GM12878 (cell line): ENCODE results near the gene CA11. TPM values are rescaled to one million over a fixed set of nuclear protein-coding genes. Genes with fewer than 3 reads are reported as not detected.

Experiments used
- BHLHE40 ChIP-seq, 2 experiments: fragments of 450-650 bp in 1 of 2; IDR thresholded peaks; 2 replicates each; pipeline ENCODE4 v1.6.1; 2011 to 2017; ENCODE audit warnings: low read depth in 2 of 2, borderline replicate concordance in 1 of 2, improper control_type of control experiment in 1 of 2, low read length in 1 of 2, mild to moderate bottlenecking in 1 of 2
- CBFB ChIP-seq: IDR thresholded peaks from 2 replicates; pipeline ENCODE4 v1.6.1; 2016; ENCODE audit warnings: antibody characterized with exemption, low read depth
- E4F1 ChIP-seq: fragments of 450-650 bp; IDR thresholded peaks from 2 replicates; pipeline ENCODE4 v1.6.1; 2018; ENCODE audit warnings: borderline replicate concordance, mild to moderate bottlenecking; ENCODE audit not compliant: partially characterized antibody
- FOXK2 ChIP-seq: fragments of 450-650 bp; IDR thresholded peaks from 2 replicates; pipeline ENCODE4 v1.6.1; 2017; ENCODE audit warnings: mild to moderate bottlenecking, moderate library complexity
- HDGF ChIP-seq: fragments of 450-650 bp; IDR thresholded peaks from 2 replicates; pipeline ENCODE4 v1.6.1; 2016; ENCODE audit warnings: antibody characterized with exemption
- LARP7 ChIP-seq: fragments of 450-650 bp; IDR thresholded peaks from 2 replicates; pipeline ENCODE4 v1.6.1; 2017; ENCODE audit warnings: mild to moderate bottlenecking
- MAX ChIP-seq: IDR thresholded peaks from 2 replicates; pipeline ENCODE4 v1.6.1; 2012; ENCODE audit warnings: low read depth, low read length, improper control_type of control experiment
- NFXL1 ChIP-seq: fragments of 450-650 bp; IDR thresholded peaks from 2 replicates; pipeline ENCODE4 v1.6.1; 2017; ENCODE audit warnings: antibody characterized with exemption, mild to moderate bottlenecking, borderline replicate concordance
- PML ChIP-seq: IDR thresholded peaks from 2 replicates; pipeline ENCODE4 v1.6.1; 2012; ENCODE audit warnings: low read length, inconsistent platforms
- POU2F2 ChIP-seq: IDR thresholded peaks from 3 replicates; pipeline ENCODE4 v1.6.1; 2011; ENCODE audit warnings: low read depth, mild to moderate bottlenecking, low read length, borderline replicate concordance
- PRDM15 ChIP-seq: fragments of 450-650 bp; formaldehyde crosslinking; IDR thresholded peaks from 2 replicates; pipeline ENCODE4 v1.4.0; 2020; ENCODE audit warnings: mild to moderate bottlenecking, moderate library complexity
- RAD21 ChIP-seq: IDR thresholded peaks from 2 replicates; pipeline ENCODE4 v1.6.1; 2011; ENCODE audit warnings: mild to moderate bottlenecking, low read depth, low read length, moderate library complexity; ENCODE audit not compliant: insufficient read depth
- RB1 ChIP-seq: fragments of 450-650 bp; formaldehyde crosslinking; IDR thresholded peaks from 2 replicates; pipeline ENCODE4 v1.6.1; 2017; ENCODE audit warnings: mild to moderate bottlenecking, borderline replicate concordance
- SMC3 ChIP-seq: IDR thresholded peaks from 2 replicates; pipeline ENCODE4 v1.6.1; 2011; ENCODE audit warnings: low read length, improper control_type of control experiment, borderline replicate concordance
- SRF ChIP-seq, 2 experiments: IDR thresholded peaks; 2 replicates each; pipeline ENCODE4 v1.6.1; 2011; ENCODE audit warnings: low read depth in 2 of 2, low read length in 2 of 2, mild to moderate bottlenecking in 1 of 2, moderate library complexity in 1 of 2
- polyA plus RNA-seq, 11 experiments: library from polyadenylated mRNA; depleted of rRNA in 4 of 11; unstranded in 6 of 11; stranded (reverse) in 5 of 11; fragments of >200 nt; fragmentation: Nextera tagmentation in 4 of 11; fragmentation: Illumina TruSeq in 1 of 11; extraction: Ambion mirVana in 4 of 11; extraction: Trizol in 1 of 11; gene quantifications; 1 replicate in 1 of 11; 2 replicates in 10 of 11; pipeline versions ENCODE4 v1.2.1 to v1.2.3, GENCODE V29; 2011 to 2016; ENCODE audit warnings: inconsistent platforms in 2 of 11, missing spikeins in 2 of 11, low read depth in 1 of 11
- total RNA-seq, 4 experiments: library from RNA; depleted of rRNA in 3 of 4; stranded (reverse); fragments of >200 nt in 3 of 4; fragmentation: Illumina TruSeq in 1 of 4; extraction: Trizol in 1 of 4; gene quantifications; 2 replicates each; pipeline versions ENCODE4 v1.2.1 to v1.2.3, GENCODE V29; 2013 to 2021
- TF ChIP-seq, protein P1 (sequence below), 3 experiments: IDR thresholded peaks in 2 of 3; conservative IDR thresholded peaks in 1 of 3; 2 replicates each; pipeline ENCODE4 v1.5.1; 2011; ENCODE audit warnings: low read depth in 3 of 3, low read length in 3 of 3, mild to moderate bottlenecking in 3 of 3, control low read depth in 2 of 3, moderate library complexity in 2 of 3, inconsistent platforms in 1 of 3, mixed read lengths in 1 of 3; ENCODE audit not compliant: control insufficient read depth in 2 of 3, insufficient read depth in 1 of 3; ENCODE audit errors: extremely low read depth in 1 of 3

CA11 gene
- total and polyA plus RNA-seq, 10 of the 15 experiments (the other 5 are each of a cell fraction or from before 2014, with no cell fraction given) = 1.7 to 7.5 (median 2.4) TPM

DNA sequence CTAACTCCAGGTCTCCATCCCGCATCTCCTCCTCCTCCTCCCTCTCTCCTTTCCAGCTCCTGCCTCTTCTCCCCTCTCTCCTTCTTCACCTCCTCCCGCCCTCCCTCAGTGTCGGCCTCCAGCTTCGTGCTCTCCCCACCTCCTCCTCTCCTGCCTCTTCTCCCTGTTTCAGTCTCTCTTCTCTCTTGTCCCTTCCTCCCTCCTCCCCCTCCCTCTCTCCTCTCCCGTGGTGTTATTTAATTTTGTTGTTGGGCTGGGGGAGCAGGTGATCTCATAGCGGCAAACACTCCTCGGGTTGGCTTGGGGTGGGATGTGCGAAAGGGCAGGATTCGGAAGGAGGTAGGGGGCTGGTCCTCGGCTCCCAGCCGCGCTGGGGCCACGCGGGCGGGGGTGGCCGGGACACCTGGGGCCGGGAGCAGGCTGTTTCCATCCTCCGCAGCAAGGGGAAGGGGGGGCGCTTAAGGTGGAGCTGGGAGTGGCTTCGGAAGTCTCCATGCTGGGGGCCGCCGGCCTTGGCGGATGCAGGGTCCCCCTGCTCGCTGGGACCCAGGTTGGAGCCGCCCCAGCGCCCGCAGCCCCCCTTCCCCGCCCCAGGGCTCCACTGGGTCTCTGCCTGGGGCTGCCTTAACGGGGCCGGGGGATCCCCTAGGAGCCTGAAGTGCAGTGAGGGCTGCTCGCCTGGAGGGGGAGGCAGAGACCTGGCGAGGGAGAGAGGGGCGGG, at the start of gene CA11 (continued):
- TF ChIP-seq SMC3 (peak; percentile 49; the same call in 1 of the 2 replicates), POU2F2 (0 out of 3 replicates have a peak, but pooled peaks have one; percentile 9), PML (no peak), NFXL1 (peak; percentile 24; the same call in 1 of the 2 replicates), SRF (IDR thresholded peaks at IDR 0.05; ENCODE audit: low read depth in 2 of 2, low read length in 2 of 2) (0 out of 4 replicates have a peak, but pooled peaks of 1 of the 2 experiments have one; percentile 48), LARP7 (peak; percentile 38; the same call in 1 of the 2 replicates), RAD21 (peak; percentile 97), E4F1 (peak; percentile 70), FOXK2 (no peak), BHLHE40 (IDR thresholded peaks at IDR 0.05; ENCODE audit: borderline replicate concordance in 1 of 2, low read depth in 2 of 2, low read length in 1 of 2) (peak in 1 of 2 experiments; percentile 54; a peak in 2 of 4 replicates), RB1 (peak; percentile 76; the same call in 1 of the 2 replicates), PRDM15 (no peak), CBFB (no peak), HDGF (peak; percentile 89), MAX (peak; percentile 53; the same call in 1 of the 2 replicates)
- TF ChIP-seq, protein P1, sequence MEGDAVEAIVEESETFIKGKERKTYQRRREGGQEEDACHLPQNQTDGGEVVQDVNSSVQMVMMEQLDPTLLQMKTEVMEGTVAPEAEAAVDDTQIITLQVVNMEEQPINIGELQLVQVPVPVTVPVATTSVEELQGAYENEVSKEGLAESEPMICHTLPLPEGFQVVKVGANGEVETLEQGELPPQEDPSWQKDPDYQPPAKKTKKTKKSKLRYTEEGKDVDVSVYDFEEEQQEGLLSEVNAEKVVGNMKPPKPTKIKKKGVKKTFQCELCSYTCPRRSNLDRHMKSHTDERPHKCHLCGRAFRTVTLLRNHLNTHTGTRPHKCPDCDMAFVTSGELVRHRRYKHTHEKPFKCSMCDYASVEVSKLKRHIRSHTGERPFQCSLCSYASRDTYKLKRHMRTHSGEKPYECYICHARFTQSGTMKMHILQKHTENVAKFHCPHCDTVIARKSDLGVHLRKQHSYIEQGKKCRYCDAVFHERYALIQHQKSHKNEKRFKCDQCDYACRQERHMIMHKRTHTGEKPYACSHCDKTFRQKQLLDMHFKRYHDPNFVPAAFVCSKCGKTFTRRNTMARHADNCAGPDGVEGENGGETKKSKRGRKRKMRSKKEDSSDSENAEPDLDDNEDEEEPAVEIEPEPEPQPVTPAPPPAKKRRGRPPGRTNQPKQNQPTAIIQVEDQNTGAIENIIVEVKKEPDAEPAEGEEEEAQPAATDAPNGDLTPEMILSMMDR (IDR thresholded peaks at IDR 0.05 in 2 of 3, conservative IDR thresholded peaks at IDR 0.05 in 1 of 3; ENCODE audit: control insufficient read depth in 2 of 3, extremely low read depth in 1 of 3, insufficient read depth in 1 of 3, low read depth in 3 of 3, low read length in 3 of 3) = peak; percentile 79 to 98 (median 96); a peak in 5 of 6 replicates
